Measurements from ENCODE around the gene EFNB1.

DNA sequence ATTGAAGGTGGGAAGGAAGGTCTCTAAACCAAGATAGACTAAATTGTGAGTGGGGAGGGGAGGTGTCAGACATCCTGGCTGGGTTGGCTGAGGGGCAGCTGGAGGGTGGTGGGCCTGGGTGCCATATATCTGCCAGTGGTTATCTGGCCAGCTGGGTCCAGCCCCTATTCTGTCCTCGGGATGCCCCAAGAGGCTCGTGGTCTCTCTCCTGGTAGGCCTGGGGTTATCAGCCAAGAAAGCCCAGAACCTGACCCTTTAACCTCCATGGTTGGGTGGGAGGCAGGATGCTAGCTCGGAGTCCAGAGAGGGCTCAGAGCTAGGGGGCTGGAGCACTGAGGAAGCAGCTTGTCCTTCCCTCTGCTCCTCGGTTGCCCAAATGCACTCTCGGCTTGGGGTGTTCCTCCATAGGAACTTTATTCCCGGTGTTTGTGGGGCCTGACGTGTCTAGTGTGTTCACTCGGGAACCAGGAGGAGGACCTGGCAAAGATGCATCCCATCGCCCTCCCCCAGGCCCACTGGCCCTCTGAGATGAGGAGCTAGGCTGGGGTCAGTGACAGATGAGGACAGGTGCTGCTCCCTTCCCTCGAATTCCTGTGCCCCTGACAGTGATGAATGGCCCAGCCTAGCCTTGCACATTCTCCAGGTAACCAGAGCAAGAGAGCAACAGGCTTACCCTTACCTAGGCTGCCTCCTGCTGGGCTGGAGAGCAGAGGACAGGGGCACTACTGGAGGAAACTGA is 5.2 kb upstream of the EFNB1 start:
- TF ChIP-seq, protein P1, sequence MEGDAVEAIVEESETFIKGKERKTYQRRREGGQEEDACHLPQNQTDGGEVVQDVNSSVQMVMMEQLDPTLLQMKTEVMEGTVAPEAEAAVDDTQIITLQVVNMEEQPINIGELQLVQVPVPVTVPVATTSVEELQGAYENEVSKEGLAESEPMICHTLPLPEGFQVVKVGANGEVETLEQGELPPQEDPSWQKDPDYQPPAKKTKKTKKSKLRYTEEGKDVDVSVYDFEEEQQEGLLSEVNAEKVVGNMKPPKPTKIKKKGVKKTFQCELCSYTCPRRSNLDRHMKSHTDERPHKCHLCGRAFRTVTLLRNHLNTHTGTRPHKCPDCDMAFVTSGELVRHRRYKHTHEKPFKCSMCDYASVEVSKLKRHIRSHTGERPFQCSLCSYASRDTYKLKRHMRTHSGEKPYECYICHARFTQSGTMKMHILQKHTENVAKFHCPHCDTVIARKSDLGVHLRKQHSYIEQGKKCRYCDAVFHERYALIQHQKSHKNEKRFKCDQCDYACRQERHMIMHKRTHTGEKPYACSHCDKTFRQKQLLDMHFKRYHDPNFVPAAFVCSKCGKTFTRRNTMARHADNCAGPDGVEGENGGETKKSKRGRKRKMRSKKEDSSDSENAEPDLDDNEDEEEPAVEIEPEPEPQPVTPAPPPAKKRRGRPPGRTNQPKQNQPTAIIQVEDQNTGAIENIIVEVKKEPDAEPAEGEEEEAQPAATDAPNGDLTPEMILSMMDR (IDR thresholded peaks at IDR 0.05), result no peak
- TF ChIP-seq POLR2A (IDR thresholded peaks at IDR 0.05) (no peak), POLR2AphosphoS5 (IDR thresholded peaks at IDR 0.05) (no peak)

Data from gastroesophageal sphincter (tissue), 3 donors.